ENCODE data around the gene DDIT3. TPM values are rescaled to one million over a fixed set of nuclear protein-coding genes. Genes with fewer than 3 reads are reported as not detected.
A peak's percentile ranks its signal among the peaks of the same experiment; 100 is the strongest.

DDIT3 gene
- total RNA-seq, 1 donor from 2014 or later = 17.7 TPM

- H3K27me3 Mint-ChIP-seq = peaks cover 43% of the 10 kb centered on the region
- peak; percentile 92 for DNase-seq (ENCODE audit: extremely low spot score, unreplicated experiment)
- no peaks in the 10 kb centered on the region for H3K9me3 Mint-ChIP-seq
- TF ChIP-seq CTCF (conservative IDR thresholded peaks at IDR 0.05) = no peak
- peak within 1 kb of the TSS; percentile 93 for H3K27ac Mint-ChIP-seq
- peak within 1 kb of the TSS; percentile 97 for H3K4me3 Mint-ChIP-seq
- peaks cover 11% of the 10 kb centered on the region for H3K4me1 Mint-ChIP-seq (ENCODE audit: unreplicated experiment)
- H3K36me3 Mint-ChIP-seq = no peaks in the 10 kb centered on the region
Measured at GRCh38 chr12:57546438-57547287, 26.3 kb upstream of the DDIT3 start, which contains the start of gene DCTN2. TSS of gene DCTN2 (minus strand) at chr12:57547192. CDS start at chr12:57547063, 129 bp downstream.

DNA sequence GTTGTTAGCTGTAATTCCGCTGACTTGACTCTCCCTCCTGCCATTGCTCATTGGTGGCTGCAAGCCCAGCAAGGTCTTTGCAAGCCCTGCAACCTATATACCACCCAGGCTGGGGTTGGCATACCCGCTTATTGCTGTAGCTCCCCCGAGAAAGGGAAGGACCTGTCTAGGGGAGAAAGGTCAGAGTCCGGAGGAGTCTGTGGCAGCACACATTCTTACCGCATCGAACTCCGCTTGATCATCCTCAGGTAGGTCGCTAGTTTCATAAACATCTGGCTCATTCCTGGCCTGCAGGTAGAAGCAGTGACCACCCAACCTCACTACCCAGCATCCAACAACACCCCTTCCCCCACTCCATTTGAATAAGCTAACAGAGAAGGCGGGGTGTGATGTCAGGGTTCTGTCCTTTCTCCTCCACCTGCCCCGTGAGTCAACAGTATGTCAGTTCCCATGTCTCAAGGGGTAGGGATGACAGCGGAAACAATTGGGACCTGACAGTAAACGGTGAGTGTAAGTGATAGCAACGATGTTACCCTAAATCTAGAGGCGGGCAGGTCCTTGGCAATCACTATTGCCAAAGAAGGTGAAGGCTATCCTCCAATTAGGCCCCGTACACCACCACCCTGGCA, 25.6 kb upstream of the DDIT3 start:
- peaks cover 36% of the 10 kb centered on the region for H3K27me3 Mint-ChIP-seq
- H3K4me1 Mint-ChIP-seq (ENCODE audit: unreplicated experiment) = peaks cover 16% of the 10 kb centered on the region
- no peak for DNase-seq (ENCODE audit: extremely low spot score, unreplicated experiment)
- no peaks in the 10 kb centered on the region for H3K36me3 Mint-ChIP-seq
- H3K4me3 Mint-ChIP-seq = peak overlapping the region; percentile 97
- H3K9me3 Mint-ChIP-seq = no peaks in the 10 kb centered on the region
- H3K27ac Mint-ChIP-seq = peak overlapping the region; percentile 93
- TF ChIP-seq CTCF (conservative IDR thresholded peaks at IDR 0.05) = no peak

- Mint-ChIP-seq H3K4me1 (ENCODE audit: unreplicated experiment) (peaks cover 16% of the 10 kb centered on the region), H3K27ac (no peak overlapping the region), H3K36me3 (peaks cover 6% of the 10 kb centered on the region), H3K4me3 (peak overlapping the region; percentile 18), H3K9me3 (no peaks in the 10 kb centered on the region), H3K27me3 (peaks cover 16% of the 10 kb centered on the region)
- no peak for TF ChIP-seq CTCF (conservative IDR thresholded peaks at IDR 0.05)
- no peak for DNase-seq (ENCODE audit: extremely low spot score, unreplicated experiment)
Measured at GRCh38 chr12:57543581-57543980, 23.3 kb upstream of the DDIT3 start.

DNA sequence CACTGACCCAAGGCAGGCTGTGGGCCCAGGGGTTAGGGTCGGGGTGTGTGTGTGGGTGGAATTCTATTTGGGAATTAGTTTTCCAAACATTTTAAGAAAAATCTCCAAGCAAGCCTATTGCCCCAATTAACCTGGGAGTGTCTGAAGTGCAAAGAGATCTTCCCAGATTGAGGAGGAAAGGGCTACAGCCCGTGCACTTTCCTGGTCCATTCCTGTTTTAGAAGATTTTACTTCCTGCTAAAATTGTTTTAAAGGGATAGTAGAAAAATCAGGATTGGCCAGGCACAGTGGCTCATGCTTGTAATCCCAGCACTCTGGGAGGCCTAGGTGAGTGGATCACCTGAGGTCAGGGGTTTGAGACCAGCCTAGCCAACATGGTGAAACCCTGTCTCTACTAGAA, 21.4 kb upstream of the DDIT3 start:
- Mint-ChIP-seq H3K27me3 (no peaks in the 10 kb centered on the region), H3K4me3 (no peak overlapping the region), H3K4me1 (ENCODE audit: unreplicated experiment) (peaks cover 11% of the 10 kb centered on the region), H3K27ac (no peak overlapping the region), H3K36me3 (peaks cover 17% of the 10 kb centered on the region), H3K9me3 (no peaks in the 10 kb centered on the region)
- DNase-seq (ENCODE audit: extremely low spot score, unreplicated experiment) = no peak
- no peak for TF ChIP-seq CTCF (conservative IDR thresholded peaks at IDR 0.05)

- no peaks in the 10 kb centered on the region for H3K27me3 Mint-ChIP-seq
- no peak overlapping the region for H3K27ac Mint-ChIP-seq
- no peak for TF ChIP-seq CTCF (conservative IDR thresholded peaks at IDR 0.05)
- peak overlapping the region; percentile 28 for H3K4me3 Mint-ChIP-seq
- DNase-seq (ENCODE audit: extremely low spot score, unreplicated experiment) = no peak
- H3K9me3 Mint-ChIP-seq = no peaks in the 10 kb centered on the region
- peaks cover 17% of the 10 kb centered on the region for H3K36me3 Mint-ChIP-seq
- H3K4me1 Mint-ChIP-seq (ENCODE audit: unreplicated experiment) = peaks cover 9% of the 10 kb centered on the region
Measured at GRCh38 chr12:57541001-57541400, 20.7 kb upstream of the DDIT3 start.
